Parathyroid adenoma (tissue), 2 donors: ENCODE data around the gene SLC16A2.

Experiments used
- H2AFZ ChIP-seq: fragments of 300-600 bp; sonication (generic); one replicate; pipeline ENCODE4 v1.7.0; 2017; ENCODE audit warnings: antibody characterized with exemption, mild to moderate bottlenecking
- H3K27ac ChIP-seq: fragments of 300-600 bp; sonication (generic); one replicate; pipeline ENCODE4 v1.7.0; 2017
- H3K27me3 ChIP-seq: fragments of 300-600 bp; sonication (generic); one replicate; pipeline ENCODE4 v1.7.0; 2017; ENCODE audit warnings: low read length; ENCODE audit not compliant: control insufficient read depth, insufficient read depth
- H3K36me3 ChIP-seq: fragments of 300-600 bp; sonication (generic); one replicate; pipeline ENCODE4 v1.7.0; 2017; ENCODE audit warnings: low read length; ENCODE audit not compliant: control insufficient read depth, insufficient read depth
- H3K4me1 ChIP-seq: fragments of 300-600 bp; sonication (generic); one replicate; pipeline ENCODE4 v1.7.0; 2017; ENCODE audit warnings: control low read depth
- H3K4me2 ChIP-seq: fragments of 300-600 bp; sonication (generic); one replicate; pipeline ENCODE4 v1.7.0; 2017; ENCODE audit warnings: low read length
- H3K4me3 ChIP-seq: fragments of 300-600 bp; sonication (generic); one replicate; pipeline ENCODE4 v1.7.0; 2017; ENCODE audit warnings: low read depth, low read length
- H3K79me2 ChIP-seq: fragments of 300-600 bp; sonication (generic); one replicate; pipeline ENCODE4 v1.7.0; 2017; ENCODE audit warnings: control low read depth
- H3K9ac ChIP-seq: fragments of 300-600 bp; sonication (generic); one replicate; pipeline ENCODE4 v1.7.0; 2017; ENCODE audit warnings: mild to moderate bottlenecking
- H3K9me3 ChIP-seq: fragments of 300-600 bp; sonication (generic); one replicate; pipeline ENCODE4 v1.7.0; 2017; ENCODE audit warnings: low read length; ENCODE audit not compliant: control insufficient read depth
- TF ChIP-seq, protein P1 (sequence below): fragments of 300-600 bp; sonication (generic); IDR thresholded peaks from one replicate; pipeline ENCODE4 v1.7.0; 2017; ENCODE audit warnings: antibody characterized with exemption, mild to moderate bottlenecking
- donor health status: primary hyperparathyroidism.

Gene SLC16A2

DNA sequence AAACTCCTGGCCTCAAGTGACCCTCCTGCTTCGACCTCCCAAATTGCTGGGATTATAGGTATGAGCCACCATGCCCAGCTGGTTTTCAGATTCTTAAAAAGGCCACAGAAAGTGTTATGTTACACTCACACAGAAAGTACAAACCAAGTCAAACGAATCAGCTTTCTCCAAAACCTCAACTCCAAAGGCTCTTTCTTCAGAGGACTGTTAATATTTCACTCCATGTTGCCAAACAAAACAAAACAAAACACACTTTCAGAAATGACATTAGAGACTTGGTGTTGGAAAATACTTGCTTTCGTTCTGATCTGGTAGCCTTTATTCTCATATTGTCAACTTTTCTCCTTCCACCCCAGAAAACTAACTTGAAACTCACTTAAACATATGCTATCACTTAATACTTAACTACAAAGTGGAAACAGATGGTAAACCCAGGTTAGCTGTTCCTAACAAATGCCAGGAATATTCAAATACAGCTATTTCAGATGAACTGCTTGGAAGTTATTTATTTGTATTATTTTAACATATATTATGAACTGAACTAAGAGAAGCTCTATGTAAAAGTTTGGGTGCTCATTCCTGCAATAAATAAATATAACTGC lies 158.4 kb downstream of the SLC16A2 start:
- Histone ChIP-seq H3K27me3 (no peaks in the 10 kb centered on the region), H3K9ac (no peak overlapping the region), H3K4me2 (no peak overlapping the region), H2AFZ (no peak overlapping the region), H3K27ac (no peak overlapping the region), H3K9me3 (no peaks in the 10 kb centered on the region), H3K79me2 (no peaks in the 10 kb centered on the region), H3K4me3 (no peak overlapping the region), H3K4me1 (no peaks in the 10 kb centered on the region), H3K36me3 (no peaks in the 10 kb centered on the region)
- TF ChIP-seq, protein P1, sequence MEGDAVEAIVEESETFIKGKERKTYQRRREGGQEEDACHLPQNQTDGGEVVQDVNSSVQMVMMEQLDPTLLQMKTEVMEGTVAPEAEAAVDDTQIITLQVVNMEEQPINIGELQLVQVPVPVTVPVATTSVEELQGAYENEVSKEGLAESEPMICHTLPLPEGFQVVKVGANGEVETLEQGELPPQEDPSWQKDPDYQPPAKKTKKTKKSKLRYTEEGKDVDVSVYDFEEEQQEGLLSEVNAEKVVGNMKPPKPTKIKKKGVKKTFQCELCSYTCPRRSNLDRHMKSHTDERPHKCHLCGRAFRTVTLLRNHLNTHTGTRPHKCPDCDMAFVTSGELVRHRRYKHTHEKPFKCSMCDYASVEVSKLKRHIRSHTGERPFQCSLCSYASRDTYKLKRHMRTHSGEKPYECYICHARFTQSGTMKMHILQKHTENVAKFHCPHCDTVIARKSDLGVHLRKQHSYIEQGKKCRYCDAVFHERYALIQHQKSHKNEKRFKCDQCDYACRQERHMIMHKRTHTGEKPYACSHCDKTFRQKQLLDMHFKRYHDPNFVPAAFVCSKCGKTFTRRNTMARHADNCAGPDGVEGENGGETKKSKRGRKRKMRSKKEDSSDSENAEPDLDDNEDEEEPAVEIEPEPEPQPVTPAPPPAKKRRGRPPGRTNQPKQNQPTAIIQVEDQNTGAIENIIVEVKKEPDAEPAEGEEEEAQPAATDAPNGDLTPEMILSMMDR: no peak
